ENCODE results near the gene GFAP.
"Not testable (repeated sequence)": the region's sequence is repeated elsewhere in the genome, so short reads cannot be mapped to it uniquely, and the experiment has no call there.

GFAP gene
- total RNA-seq: 0 to 8.7 (median 0) reads per million in 17 experiments

DNA sequence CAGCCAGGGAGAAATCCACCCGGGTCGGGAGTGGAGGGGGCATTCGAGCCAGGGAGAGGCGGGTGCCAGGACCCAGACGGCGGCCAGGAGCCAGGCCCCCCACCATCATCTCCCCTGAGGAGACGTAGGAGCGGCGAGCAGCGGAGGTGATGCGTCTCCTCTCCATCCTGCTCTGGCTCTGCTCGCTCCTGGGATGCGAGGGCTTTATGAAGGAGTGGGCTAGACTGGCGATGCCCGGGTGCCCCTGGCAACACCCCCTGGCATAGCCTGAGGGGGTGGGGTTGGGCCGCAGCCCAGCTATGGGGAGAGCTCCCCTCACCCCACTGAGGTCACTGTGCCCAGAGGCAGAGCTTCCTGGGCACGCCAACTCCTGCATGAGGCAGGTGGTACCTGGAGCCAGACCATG is at the start of gene GFAP:
GFAP (minus strand) TSS at position 180 of the 406 bp plus-strand sequence; CDS start at position 166, 14 bp downstream.
- no peak for DNase-seq

DNA sequence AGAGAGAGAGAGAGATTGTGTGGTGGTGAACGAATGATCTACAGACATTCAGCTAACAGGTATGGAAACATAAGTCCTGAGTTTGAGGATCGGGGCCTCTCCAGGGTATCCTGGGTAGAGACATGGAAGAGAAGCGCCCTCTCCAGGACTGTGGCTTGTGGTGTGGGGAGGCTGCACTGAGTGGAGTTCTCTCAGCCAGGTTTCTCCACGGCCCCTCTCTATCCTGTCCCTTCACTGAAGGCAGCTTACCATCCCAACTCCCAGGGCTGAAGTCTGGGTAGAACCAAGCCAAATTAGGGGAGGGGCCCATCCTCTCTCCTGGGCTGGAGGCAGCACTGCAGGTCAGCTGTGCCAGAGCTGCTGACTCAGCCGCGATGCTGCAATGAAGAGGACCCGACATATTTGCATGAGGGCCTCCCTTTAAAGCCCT is 46.6 kb upstream of the GFAP start:
- no peak for DNase-seq

DNA sequence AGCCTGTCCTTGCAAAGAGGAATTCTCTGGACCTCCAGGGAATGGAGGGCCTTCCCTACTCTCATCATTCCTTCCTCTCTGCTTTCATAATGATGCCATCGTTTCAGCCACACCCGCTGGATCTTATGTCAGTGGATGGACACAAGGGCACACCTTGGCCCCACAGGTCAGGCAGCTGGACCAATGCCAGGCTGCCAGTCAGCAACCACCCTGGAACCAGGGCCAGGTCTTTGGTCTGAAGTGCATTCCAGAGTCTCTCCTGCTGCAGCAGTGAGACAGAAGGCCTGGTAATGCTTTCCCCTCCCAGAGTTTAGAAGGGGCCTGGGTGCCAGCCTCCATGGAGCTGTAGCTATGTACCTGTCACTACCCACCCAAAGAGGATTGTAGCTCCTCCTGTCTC is 45.4 kb upstream of the GFAP start:
- DNase-seq: no peak

DNA sequence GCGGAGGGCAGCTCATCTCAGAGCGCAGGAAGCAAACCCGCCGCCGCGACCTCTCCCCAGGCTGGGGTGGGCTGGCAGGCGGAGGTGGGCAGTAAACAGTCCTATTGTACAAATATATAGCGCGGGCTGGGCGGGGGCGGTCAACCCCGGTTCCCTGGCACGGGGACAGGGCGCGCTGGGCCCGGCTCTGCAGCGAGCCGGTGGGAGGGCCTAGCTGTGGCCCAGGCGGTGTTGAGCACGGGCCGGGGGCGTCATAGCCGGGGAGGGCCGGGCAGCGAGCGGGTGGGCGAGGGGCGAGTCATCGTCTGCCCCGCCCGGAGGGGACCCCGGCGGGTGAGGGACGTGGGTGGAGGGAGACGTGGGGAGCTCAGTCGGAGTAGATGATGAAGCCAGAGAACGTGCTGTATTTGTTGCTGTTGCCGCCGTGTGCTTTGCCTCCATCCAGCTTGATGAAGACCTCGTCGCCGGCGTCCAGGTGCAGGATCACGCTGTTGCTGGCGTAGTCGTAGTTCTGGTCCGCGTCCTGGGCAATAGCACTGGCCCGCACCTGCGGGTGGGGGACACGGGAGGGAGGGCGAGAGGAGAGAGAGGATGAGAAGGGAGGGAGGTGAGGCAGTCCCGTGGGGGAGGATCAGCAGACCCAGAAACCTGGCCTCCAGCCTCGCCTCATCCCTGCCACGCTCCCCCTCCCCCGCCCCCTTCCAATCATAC is 44.7 kb upstream of the GFAP start:
- peak in 1 of 4 experiments; percentile 25 for DNase-seq

DNA sequence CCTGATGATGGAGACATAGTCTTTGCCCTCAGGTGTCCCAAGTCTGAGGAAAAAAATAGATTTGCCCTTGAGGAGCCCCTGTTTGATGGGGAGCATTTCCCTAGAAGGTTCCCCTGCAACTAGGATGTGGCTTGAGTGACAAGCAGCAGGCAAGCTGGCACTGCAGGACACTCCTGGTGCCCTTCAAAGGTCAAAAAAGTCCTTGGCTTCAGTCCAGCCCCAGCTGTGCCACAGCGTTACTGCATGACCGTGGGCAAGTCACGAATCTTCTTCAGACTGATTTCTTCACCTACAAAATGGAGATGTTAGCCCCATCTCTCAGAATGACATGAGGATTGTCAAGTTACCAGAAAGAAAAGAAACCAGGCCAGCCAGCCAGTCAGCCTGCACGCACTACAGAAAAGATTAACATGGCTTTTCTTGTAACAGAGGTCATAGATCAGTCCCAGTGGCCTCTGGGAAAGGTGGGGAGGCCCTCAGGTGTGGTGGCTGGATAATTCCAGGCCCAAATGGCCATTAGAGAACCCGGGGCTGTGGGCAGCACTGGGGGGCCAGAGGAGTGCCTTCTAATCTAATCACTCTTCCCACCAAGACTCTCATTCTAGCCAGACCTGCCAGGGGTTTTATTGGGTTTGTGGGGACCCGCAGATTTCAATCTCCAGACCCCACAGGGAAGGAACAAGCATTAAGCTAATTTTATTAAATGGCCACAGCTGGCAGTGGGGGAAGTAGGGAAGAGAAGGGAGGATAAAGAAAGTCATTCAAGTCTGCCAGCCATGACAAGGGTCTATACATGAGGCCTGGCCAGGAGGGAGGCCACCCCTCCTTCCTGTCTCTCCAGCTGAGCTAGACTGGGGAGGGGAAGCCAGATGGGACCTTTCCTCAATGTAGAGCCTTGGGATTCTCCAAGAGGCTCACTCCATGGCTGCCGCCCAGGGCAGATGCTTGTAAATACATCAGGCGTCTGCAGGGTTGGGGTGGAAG is 42.0 kb upstream of the GFAP start:
- DNase-seq: no peak

DNA sequence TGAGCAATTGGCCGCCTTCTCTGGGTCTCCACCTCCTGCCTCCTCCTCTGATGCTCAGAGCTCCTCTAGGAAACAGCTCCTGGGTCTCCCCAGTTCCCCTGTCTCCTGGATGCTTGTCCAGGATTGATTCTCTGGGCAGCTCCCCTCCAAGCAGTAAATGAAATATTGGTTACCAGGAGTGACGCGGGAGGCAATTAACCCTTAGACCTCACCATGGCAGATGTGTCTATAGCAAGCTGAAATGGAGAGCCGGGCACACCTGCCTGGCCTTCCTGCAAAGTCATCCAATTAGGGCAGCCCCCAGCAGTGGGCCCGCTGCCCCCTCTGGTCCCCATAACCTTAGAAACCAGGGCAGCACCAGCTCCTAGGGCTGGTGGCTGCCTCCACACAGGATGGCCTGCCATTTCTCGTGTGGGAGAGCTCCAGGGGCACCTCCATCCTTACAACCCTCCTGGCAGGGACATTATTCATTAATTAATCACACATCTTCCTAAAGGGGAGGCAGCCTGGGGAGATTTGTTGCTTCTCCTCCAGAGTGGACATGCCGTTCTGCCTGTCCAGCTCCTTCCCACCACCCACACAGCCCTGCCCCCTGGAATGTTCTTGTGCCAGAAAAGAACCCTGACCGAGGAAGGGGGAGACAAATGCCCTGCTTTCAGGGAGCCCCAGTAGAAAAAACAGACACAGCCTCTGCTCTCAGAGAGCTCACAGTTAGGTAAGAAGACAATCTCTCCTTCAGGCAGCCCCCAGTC is 40.5 kb upstream of the GFAP start:
- DNase-seq: no peak

DNA sequence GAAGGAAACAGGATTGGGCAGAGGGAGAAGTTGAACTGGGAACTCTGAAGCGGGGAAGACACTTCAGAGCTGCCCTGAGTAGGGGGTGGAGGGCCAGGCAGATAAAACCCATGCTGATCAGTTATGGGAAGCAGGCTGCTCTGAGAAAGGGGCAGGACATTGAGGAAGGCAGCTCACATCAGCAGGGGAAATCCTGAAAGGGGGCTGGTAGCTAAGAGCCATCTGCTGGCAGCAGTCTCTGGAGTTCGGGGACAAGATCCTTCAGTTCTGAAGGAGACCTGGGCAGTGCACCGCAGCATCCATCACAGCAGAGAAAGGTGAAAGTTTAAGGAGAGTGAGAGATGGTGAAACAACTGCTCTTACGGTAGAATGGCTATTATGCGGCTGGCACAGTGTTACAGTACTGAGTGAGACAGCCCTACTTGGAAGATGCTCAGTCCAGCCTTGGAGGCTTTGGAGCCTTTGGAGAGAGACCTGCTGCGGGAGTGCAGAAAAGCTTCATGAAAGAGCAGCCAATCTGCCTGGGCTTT is 37.7 kb upstream of the GFAP start:
- no peak for DNase-seq

DNA sequence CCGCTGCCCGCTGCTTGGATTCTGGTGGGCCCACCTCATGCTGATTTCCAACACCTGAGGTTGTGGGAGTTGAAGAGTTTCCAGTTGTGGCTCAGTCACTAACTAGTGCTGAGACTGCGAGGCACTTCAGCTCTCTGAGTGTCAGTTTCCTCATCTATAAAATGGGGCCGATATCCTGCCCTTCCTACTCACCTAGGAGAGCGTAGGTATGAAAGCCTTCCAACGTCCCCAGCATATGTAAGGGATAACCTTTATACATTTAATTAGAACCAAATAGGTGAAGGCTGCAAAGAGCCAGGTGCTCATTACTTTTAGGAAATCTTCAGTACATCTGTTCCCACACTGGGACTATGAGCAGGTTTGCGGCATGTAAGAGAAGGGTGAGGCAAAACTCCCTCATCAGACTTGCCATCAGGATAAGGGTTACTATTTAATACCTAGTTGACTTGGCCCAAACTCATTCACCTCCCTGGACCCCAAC is 33.1 kb upstream of the GFAP start:
- no peak for DNase-seq

DNA sequence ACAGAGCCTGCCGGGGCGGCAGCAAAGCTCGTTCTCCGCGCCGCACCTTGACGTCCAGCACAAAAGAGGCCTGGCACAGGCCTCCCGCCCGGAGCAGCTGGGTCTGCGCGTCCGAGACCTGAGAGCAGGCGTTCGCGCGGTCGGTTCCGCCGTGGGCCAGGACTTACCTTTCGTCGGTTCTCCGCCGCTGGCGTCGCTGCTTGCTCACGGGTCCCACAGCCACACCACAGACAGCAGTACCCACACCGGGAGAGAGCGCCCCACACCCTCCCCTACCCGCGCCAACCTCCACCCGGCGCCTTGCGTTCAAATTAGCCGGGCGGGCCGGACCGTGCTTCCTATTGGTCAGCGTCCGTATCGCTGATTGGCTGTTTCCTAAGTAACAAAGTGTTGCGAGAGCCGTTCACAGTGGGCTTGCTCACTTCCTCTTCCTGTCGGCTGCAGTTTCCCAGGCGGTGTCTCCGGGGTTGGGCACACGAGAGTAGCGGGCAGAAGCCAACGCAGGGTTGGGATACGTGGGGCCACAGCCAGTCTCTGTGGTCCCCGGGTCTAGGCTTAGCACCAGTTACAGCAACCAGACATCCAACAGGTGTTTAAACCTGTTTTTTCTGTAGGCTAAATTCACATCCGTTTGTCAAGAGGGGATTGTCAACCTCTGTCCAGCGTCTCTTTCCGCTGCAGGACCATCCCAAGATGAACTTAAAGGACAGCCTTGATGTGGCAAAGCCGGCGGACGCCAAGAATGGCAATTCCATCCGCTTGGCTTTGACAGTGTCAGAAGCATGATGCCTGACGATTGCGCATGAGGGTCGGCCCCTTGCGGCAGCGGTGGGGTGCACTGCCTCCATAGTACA is 32.4 kb upstream of the GFAP start, which contains the start of gene KIF18B:
KIF18B (minus strand) TSS at position 313 of the 854 bp plus-strand sequence. CDS start 11,429 bp downstream, outside the sequence.
- DNase-seq: peak; percentile 94 to 97 (median 96)

DNA sequence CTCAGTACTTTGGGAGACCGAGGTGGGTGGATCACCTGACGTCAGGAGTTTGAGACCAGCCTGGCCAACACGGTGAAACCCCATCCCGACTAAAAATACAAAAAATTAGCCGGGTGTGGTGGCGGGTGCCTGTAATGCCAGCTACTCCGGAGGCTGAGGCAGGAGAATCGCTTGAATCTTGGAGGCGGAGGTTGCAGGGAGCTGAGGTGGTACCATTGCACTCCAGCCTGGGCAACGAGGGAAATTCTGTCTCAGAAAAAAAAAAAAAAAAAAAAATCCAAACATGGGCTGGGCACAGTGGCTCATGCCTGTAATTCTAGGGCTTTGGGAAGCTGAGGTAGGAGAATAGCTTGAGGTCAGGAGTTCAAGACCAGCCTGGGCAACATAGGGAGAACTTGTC is 30.4 kb upstream of the GFAP start:
- DNase-seq: not testable (repeated sequence)

DNA sequence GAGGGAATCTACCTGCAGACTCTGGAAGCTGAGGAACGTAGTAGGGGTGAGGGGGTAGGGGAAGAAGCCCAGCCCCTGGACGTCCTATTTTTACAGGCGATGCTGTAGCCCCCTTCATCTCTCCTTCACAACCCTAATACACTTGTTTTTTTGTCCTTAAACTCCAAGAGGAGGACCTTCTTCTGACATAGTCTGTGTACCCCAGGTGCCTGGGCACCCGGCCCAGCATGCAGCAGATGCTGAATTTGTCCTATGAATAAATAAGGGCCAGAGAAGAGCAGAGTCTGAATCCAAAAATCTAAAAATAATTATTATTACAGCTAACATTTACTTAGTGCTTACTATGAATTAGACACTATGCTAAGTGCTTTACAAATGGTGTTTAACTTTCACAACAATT is 27.2 kb upstream of the GFAP start:
- DNase-seq: no peak

DNA sequence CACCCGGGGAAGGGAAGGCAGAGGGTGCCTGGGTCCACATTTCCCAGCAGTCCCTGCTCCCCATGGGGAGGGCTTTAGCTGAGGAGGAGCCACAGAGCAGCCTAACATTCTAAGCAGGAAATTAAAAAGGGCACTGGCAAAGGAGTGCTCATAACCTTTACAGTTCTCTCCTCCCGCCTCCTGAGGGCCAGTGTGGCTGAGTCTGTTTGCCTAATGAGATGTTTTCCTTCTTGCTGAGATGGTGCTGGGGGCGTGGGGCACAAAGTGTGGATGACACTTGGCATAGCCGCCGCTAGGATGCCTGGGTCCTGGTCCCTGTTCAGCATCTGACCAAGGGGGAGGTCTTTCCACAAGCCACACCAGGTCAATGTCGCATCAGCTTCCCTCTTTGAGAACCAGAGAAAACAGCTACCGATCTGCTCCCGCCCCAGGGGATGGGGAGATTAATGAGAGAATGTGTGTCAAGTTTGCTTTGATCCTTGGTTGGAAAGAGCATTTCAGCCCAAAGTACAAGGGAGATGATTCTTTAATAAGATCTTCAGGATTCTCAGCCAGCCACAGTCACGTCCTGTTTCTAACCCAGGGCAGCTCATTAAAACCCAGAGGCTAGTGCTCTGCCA is 26.5 kb upstream of the GFAP start:
- DNase-seq: no peak

DNA sequence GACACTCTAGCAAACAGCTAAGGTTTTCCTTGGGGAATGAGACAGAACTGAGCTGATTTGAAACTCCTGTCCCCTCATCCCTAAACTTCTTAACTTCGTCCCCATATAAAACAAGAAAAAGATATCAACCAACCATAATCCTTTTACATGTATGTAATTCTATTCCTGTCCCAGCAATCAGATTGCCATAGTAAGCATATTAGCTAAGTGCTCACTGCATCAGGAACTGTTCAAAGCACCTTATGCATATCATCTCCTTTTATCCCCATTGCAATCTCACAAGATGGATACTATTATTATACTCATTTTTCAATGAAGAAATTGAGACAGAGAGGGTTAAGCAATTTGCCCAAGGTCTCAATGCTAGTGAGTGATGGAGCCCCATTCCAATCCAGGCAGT is 25.5 kb upstream of the GFAP start:
- DNase-seq: no peak

DNA sequence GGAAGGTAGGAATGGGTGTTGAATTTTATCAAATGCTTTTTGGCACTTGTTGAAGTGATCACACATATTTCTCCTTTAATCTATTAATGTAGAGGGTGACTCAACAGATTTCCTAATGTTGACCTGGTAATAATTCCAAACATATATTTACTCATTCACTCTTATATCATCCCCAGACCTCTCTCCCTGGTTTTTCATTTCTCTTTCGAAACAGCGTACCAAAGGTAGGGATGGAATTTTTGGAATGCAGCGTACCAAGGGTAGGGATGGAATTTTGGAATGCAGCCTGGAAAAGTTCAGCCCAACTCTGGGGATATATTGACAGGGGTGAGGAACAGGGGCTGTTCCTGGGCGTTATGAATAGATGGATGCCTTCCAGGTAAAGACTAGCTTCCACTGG is 25.0 kb upstream of the GFAP start:
- DNase-seq: no peak

DNA sequence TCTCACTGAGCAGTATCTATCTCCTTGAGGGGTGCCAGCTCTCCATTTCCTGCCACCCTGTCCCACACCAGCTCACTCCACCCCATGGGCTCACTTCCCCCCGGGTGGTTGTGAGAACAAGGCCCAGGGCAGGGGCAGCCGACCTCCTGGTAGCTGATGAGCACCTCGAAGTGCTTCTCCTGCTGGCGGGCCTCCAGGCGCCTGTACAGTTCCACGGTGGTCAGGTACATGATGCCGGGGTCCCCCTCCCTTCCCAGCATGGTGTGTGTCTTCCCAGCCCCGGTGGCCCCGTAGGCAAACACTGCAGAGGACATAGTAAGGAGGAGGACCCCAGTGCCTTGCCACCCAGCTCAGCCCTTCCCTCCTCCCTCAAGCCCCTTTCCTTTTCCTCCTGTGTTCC is 19.8 kb upstream of the GFAP start:
- DNase-seq: no peak

DNA sequence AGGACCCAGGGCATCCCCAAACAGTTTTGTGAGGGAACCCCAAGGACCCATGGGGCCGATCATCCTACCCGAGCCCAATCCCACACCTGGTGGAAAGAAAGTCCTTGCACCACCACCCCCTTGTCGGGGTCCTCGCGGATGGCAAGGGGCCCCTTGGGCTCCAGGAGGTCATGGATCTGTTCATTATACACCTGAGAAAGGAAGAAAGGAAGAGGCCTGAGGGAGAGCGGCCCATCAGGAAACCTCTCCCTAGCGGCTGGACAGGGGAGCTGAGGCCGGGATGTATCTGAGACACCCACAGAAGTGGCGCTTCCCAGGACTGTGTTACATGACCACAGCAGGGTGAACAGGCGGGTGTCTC is 19.4 kb upstream of the GFAP start:
- no peak for DNase-seq

DNA sequence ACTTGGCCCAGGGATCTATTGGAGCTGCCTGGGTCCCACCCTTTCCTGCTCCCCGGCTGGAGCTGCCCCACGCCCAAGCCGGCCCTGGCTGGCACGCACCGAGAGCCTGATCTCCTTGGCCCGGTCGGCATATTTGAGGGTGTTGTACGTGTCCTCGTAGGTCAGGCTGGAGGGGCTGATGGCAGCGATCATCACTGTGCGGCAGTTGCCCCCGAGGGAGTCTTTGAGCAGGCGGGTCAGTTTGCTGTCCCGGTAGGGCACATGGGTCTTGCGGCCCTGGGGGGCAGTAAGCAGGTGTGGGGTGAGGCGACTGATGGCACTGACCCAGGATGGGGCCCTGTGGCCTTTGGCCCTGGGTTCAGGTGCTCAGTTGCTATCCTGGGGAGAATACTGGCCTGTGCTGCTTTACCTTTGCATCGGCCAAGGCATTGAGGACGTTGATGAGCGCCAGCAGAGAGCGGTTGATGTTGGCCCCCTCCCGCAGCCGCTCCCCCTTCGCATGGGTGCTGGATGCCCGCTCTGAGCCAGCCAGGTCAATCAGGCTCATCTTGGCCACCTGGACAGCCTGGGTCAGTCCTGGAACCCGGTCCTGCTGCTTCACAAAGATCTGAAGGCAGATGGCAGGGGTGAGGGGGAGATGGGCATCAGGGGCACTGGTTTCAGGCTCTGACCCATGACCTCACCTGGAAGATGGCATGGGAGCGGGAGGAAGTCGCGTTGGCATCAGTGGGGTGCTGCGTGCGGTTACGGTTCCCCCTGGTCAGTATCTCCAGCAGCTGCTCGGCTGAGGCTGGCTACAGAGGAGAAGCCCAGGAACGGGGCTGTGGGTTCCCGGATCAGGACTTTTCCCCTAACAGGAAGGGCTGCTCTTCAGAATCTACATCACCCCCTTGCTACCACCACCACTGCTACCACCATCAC is 18.8 kb upstream of the GFAP start:
- no peak for DNase-seq

DNA sequence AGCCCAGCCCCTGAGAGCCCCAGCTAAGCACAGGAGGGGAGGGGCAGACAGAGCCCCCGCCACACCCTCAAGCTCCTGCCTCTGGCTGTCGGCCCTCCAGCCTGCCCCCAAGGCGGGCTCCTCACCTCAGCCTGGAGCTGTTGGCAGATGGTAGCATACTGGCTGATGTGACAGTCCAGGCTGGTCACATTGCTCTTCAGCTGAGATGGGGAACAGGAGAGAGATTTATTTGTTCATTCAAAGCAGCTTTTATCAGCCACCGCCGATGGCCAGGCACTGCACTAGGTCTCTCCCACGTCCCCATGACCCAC is 17.4 kb upstream of the GFAP start:
- no peak for DNase-seq

DNA sequence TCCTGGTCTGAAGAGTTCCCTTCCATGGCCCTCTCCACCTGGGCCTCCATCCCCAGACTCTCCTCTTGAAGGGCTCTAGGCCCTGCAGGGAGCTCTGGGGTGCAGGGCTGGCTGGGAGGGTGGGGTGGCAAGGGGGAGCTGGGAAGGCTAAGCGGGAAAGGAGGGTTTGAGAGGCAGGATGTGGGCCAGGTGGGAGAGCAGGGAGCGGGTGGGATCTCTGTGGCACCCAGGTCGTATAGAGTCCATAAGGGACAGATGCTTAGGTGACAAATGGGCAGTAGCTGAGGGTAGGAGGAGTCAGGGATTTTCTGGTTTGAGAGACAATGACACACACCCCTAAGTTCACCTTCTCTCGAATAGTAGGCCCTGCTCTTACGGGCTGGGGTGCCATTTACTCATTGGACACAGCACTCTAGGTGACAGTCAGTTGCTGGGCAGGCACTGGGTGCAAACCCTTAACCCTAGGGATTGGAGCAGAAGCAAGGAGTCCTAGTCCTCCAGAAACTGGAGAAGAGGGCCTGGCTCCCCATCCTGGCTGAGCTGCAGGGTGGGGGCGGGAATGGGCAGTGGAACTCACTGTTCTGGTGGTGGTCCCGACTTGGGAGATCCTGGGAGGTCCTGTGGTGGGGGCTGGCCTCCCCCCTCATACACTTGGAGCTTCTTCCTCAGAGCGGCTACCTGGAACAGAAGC is 16.9 kb upstream of the GFAP start:
- DNase-seq: no peak
